GM18505 (cell line): ENCODE results near the gene NTN3.
A peak's percentile ranks its signal among the peaks of the same experiment; 100 is the strongest.

Experiments
- ATAC-seq: cut with Tn5 transposase; IDR thresholded peaks from one replicate; pipeline ENCODE4 v1.9.1; 2021; ENCODE audit not compliant: unreplicated experiment
- POLR2A ChIP-seq: IDR thresholded peaks from 4 replicates; pipeline ENCODE4 v1.6.1; 2011; ENCODE audit warnings: borderline replicate concordance; ENCODE audit not compliant: insufficient read depth, insufficient read length; ENCODE audit errors: extremely low read depth

Gene NTN3

DNA sequence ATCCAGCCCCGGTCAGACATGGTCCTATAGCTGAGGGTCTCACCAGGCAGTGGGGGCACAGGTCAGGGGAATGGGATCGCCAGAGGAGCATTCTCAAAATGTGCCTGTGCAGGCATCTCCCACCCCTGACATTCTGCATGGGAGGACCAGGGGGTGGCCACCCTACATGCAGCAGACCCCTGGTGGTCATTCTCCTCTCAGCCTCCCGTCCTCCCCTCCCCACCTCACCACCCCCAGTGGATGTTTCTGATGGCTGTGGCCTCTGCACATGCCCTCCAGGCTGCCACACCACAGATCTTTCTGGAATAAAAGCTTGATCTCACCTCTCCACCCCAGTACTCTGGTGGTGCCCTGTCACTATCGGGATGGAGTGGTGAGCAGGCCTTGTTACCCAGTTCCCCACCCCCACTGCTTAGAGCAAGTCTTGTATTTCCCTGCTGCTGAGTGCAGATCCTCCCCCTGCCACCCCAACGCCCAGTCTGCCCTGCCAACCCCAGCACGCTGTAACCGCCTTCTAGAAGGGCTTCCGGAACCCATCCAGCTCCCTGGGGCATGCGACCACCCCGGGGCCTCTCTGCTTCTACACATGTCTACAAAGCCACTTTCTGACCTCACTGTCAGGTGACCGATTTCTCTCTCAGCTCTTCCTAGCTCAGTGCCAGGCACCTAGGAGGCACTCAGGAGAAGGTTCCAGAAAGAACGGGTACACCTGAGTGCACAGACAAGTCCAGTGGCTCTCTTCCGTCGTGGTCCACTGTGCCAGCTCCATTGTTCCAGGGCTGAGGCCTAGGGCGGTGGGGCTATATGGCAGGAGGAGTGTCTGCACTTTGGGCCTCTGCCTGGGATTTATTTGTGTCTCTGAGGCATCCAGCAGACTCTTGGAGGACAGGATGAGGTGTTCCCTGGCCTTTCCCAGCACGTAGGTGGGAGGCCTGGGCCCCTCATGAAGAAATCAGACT, 13.1 kb downstream of the NTN3 start:
- no peak for ATAC-seq
- TF ChIP-seq POLR2A, result no peak

DNA sequence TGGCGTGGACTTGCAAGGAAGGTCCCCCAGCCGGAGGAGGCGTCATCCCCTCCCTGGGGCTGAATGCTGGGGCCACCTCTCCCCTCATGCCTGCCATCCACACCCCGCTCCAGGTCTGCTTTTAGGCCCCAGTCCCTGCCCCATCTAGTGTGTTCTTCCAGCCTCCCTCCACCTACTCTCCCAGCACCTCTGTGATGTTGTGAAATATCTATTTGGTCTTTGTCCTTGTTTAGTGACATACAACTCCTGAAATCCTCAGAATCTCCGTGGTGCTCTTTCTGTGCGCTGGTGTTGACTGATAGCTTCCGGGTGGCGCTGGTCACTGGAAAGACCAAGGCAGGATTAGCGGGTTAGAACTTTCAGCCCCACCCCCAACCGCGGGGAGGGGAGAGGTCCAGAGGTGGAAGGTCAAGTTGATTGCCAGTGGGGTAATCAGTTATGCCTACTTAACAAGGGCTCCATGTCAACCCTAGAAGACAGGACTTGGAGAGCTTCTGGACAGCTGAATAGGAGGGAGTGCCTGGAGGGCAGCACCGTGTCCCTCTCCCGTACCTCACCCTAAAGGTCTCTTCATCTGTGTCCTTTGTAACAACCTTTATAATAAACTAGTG, 13.9 kb downstream of the NTN3 start:
- no peak for TF ChIP-seq POLR2A
- no peak for ATAC-seq

DNA sequence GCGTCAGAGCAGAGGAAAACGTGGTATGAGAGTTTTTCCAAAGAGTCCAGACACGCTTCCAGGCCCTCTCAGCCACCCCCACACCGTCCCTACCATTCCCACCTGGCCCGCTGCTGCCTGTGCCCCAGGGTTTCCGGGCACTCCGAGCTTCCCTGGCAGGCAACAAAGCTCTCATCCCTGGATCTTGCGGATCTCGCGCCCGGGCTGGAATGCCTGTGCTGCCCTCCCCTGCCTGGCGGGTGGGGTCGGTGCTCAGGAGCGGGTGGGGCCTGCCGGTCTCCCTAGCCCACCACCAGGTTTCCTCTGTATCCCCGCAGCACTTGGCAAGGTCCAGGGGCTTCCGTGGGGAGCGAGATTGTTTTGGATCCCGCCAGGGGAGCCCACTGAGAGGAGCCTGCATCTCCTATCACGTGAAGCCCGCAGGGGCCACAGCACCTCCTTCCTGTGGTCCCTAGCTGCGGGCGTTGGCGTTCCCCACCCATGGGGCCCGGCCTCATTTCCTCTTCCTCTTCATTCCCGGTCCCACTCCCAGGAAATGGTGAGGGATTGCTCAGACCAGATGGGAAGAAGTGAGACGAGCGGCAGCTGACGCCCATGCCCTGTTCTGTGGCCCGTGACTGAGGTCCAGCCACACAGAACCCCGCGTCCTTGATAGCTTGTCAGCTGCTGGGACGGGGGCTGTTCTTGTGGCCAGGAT, 14.9 kb downstream of the NTN3 start:
- ATAC-seq, result no peak
- TF ChIP-seq POLR2A, result no peak

DNA sequence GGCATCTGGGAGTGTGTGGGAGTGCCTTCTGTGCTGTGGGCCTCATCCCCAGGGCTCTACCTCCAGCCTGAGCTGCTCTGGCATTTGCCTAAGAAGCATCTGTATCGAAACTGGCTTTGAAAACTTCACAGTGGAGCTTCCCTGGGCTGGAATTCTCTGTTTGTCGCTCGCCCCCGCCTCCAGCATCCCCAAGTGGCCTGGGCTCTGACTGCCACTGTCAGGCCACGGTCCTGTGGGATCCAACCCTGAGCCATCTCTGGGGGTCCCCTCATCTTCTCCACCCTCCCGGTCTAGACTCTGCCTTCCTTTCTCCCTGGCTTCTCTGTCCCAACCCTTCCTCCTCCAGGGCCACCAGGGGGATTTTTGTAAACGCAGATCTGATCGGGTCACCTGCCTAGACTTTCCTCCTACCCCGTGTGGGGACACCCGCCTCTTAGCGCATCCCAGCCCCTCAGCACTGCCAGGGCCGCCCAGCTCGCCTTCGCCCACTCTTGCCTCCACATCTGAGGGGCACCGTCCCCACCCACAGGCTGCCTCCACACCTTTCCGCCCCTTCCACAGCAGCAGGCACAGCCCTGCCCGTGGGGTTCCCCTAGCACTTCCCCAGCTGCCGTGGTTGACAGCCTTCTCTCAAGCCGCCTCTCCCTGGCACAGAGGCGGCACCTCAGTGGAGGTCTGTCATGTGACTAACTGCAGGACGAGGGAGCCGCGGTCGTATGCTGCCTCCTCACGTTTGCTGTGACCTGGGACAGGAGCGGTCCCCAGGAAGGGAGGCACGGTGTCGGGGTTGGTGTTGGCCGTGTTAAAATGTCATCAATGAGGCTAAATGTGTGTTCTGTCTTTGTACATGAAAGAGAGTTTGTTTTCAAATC, 15.8 kb downstream of the NTN3 start:
- peak; percentile 62 for ATAC-seq
- no peak for TF ChIP-seq POLR2A

DNA sequence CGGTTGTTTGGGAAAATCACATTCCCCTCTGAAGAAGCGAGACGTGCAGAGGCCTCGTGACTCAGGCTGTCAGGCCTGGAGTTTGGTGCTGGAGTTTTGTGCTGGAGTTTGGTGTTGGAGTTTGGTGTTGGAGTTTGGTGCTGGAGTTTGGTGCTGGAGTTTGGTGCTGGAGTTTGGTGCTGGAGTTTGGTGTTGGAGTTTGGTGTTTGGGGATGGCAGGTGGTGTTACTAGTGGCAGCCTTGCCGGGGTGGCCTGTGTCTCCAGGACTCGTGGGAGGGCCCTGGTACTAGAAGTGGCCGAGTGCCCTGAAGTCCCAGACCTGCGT, 16.4 kb downstream of the NTN3 start:
- ATAC-seq, result no peak
- no peak for TF ChIP-seq POLR2A

DNA sequence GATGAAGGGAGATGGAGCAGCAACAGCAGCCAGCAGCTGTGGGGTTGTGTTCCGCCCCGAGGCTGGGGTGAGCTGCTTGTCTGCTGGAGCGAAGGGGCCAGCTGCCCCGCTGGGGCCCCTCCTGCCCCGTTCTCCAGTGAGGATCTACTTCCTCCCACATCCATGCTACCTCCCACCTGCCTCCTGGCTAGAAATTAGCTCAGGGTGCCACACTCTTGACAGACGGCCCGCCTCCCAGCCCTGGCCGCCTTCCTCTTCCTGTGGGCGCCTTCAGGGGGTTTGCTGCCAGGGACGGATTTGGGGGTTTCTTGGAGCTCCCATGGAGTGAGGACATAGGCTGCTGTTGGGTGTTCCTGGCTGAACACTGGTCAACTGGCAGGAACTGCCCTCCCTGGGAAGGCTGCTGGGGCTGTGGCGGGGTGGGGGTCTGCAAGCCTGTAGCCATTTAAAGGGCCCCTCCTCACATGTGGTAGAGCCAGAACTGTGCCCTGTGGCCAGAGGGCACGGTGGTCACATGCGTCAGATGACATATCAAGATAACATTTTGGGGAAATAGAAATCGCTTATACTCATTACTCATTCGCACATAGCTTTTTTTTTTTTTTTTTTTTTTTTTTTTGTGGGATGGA, 16.9 kb downstream of the NTN3 start:
- TF ChIP-seq POLR2A, result no peak
- ATAC-seq, result no peak

DNA sequence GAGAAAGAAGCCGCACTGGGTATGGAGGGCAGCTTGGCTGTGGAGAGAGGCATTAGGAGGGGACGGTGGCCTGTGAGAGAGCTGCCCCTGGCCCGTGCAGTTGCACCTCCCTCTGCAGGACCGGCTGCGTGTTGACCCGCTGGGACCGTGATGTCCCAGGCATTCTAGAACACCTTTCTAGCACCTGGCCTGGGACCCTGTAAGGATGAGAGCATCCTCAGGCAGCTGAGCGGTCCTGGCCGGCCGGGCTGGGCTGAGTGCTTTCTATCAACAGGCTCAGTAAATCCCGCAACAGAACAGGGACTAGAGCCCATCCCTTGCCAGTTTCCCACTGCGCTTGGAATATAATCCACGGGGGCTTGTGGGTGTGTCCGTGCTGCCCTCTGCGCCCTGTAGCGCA, 18.5 kb downstream of the NTN3 start:
- ATAC-seq, result no peak
- TF ChIP-seq POLR2A, result no peak

DNA sequence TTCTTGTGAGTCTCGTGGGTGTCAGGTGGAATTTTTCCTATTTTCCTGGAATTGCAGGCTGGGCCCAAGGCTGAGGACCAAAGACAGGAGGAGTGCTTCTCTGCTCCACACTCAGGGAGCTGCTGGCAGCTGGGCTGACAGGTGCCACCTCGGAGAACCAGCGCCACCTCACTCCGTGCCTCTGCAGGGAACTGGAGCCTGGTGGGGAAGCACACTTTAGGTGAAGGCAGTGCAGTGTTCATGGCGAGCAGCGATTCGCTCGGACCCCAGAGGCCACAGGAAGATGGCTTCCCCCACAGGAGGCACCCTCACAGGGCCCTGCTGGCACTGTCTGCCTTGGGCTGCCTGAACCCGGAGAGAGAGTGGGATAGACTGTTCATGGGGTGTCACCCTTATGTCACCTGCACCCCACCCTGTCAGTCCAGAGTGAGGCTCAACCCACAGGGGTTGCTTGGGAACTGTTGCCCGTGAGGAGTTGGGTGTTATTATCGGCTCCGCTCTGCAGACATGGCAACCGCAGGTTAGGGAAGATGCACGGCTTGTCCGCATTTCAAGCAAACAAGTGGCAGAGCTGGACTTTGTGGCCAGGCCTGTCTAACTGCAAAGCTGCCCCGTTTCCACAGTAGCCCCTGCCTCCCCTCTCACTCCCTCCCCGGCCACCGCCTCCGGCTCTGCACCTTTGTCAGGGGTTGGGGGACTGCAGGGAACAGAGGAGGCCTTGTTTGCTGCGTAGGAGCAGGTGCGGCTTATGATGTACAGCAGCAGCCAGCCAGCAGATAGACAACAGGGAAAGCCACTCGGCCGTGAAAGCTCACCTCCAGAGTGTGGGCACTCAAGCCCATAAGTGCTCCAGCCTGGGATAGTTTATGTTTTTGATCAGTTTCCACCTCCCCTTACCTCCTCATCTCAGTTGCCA, 19.4 kb downstream of the NTN3 start:
- no peak for TF ChIP-seq POLR2A
- no peak for ATAC-seq

DNA sequence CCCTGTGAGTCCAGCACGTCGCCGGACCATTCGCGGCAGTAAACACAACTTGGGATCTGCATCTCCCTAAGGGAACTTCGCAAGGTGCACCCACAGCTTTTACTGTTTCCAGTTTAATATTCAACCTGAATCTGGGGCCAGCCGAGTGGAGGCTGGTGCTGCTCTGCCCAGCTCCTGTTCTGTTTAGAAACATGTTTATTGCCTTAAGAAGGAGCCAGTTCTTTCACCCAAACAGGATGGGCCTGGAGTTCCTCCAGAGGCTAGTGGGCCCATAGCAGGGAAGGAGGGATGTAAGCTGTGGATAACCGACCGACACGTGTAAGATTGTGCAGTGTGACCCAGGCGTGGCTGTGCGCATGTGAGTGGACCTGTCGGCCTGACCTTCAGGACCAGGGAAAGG, 21.2 kb downstream of the NTN3 start:
- TF ChIP-seq POLR2A, result no peak
- ATAC-seq, result no peak

DNA sequence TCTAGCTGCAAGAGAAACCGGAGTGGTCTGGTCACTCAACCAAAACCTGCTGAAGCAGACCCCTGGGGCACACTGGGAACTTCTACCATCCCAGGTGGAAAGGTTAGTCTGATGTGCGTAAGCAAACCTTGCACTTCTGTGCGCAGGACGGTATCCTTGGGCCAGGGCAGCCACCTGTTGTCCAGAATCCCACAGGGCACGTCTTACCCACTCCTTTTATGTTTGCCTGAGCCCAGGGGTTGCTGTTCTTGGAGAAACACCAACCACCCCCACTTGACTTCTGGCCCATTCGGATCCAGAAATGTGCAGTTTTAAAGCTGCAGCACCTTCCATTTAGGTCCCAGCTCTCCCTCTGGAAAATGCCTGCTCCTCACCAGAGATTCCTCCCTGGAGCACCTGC, 22.5 kb downstream of the NTN3 start:
- no peak for TF ChIP-seq POLR2A

DNA sequence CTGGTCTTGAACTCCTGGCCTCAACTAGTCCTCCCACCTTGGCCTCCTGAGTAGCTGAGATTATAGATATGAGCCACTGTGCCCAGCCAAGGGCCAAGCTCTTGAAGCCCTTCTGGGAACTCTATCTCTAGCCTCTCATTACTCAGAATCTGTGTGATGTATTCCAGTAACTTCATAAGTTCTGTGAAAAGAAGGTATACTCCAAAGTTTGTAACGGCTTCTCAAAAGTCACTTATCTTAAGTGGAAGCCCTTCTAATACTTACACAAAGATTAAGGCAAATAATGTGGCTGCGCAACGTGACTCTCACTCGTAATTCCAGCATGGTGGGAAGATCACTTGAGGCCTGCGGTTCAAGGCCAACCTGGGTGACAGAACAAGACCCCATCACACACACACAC, 23.5 kb downstream of the NTN3 start:
- ATAC-seq, result no peak
- no peak for TF ChIP-seq POLR2A

More for the DNA sequence above, 22.5 kb downstream of the NTN3 start:
- ATAC-seq, result no peak
